Ammon's horn (tissue), 1 donor: ENCODE measurements around the gene MRPL27.
"Not testable (repeated sequence)": the region's sequence is repeated elsewhere in the genome, so short reads cannot be mapped to it uniquely, and the experiment has no call there.

Experiments used
- DNase-seq: peaks from one replicate; pipeline ENCODE4 v3.0.0-alpha.2; 2016; ENCODE audit warnings: low spot score

MRPL27 gene

GRCh38 chr17:50345432-50346312 is 27.3 kb downstream of the MRPL27 start, which contains the start of gene XYLT2:
Gene XYLT2, plus strand, starts transcription at chr17:50346126. Its CDS starts 15 bp downstream, at chr17:50346141.
- peak; percentile 87 for DNase-seq

- no peak for DNase-seq
Observed at GRCh38 chr17:50344731-50345365, 28.1 kb downstream of the MRPL27 start.

GRCh38 chr17:50339381-50339780 is 33.6 kb downstream of the MRPL27 start:
- no peak for DNase-seq

- DNase-seq: no peak
Observed at GRCh38 chr17:50338645-50339044, 34.3 kb downstream of the MRPL27 start.

GRCh38 chr17:50337956-50338355 is 35.0 kb downstream of the MRPL27 start:
- DNase-seq: no peak

GRCh38 chr17:50333291-50334057 is 39.5 kb downstream of the MRPL27 start:
- DNase-seq: not testable (repeated sequence)

GRCh38 chr17:50332196-50332595 is 40.8 kb downstream of the MRPL27 start:
- no peak for DNase-seq

- no peak for DNase-seq
Observed at GRCh38 chr17:50331085-50331791, 41.7 kb downstream of the MRPL27 start.

- no peak for DNase-seq
Observed at GRCh38 chr17:50330151-50330775, 42.7 kb downstream of the MRPL27 start.

GRCh38 chr17:50329716-50330115 is 43.3 kb downstream of the MRPL27 start:
- DNase-seq: no peak

- DNase-seq: no peak
Observed at GRCh38 chr17:50328363-50329325, 44.3 kb downstream of the MRPL27 start.

- DNase-seq: no peak
Observed at GRCh38 chr17:50326831-50327364, 46.1 kb downstream of the MRPL27 start.

- no peak for DNase-seq
Observed at GRCh38 chr17:50325906-50326305, 47.1 kb downstream of the MRPL27 start.

- no peak for DNase-seq
Observed at GRCh38 chr17:50323060-50323459, 49.9 kb downstream of the MRPL27 start.

- no peak for DNase-seq
Observed at GRCh38 chr17:50322271-50322670, 50.7 kb downstream of the MRPL27 start.

- no peak for DNase-seq
Observed at GRCh38 chr17:50319306-50320004, 53.5 kb downstream of the MRPL27 start.

- no peak for DNase-seq
Observed at GRCh38 chr17:50318501-50319285, 54.3 kb downstream of the MRPL27 start.
